T-helper 1 cell treated with Interleukin-12 subunit alpha and Interleukin-12 subunit beta and Interleukin-4 antibody, amounts not matched to agents 30 μg/mL and 1 μg/mL, for 36 hours (primary cell): Measurements from ENCODE around the gene APOL2.
"Not testable (repeated sequence)": the region's sequence is repeated elsewhere in the genome, so short reads cannot be mapped to it uniquely, and the experiment has no call there.

ENCODE experiments used
- H3K27ac Mint-ChIP-seq: one replicate; pipeline ENCODE4 v1.8.0; 2021; ENCODE audit warnings: mild to moderate bottlenecking, mixed read lengths
- H3K27me3 Mint-ChIP-seq: one replicate; pipeline ENCODE4 v1.8.0; 2021; ENCODE audit warnings: low read depth, mixed read lengths
- H3K36me3 Mint-ChIP-seq: one replicate; pipeline ENCODE4 v1.8.0; 2021; ENCODE audit warnings: low read depth, mixed read lengths
- H3K4me1 Mint-ChIP-seq: one replicate; pipeline ENCODE4 v1.8.0; 2021; ENCODE audit warnings: low read depth, mixed read lengths
- H3K4me3 Mint-ChIP-seq: one replicate; pipeline ENCODE4 v1.8.0; 2021; ENCODE audit warnings: mild to moderate bottlenecking, moderate library complexity, mixed read lengths
- H3K9me3 Mint-ChIP-seq: one replicate; pipeline ENCODE4 v1.8.0; 2021; ENCODE audit warnings: mixed read lengths

Gene APOL2

DNA sequence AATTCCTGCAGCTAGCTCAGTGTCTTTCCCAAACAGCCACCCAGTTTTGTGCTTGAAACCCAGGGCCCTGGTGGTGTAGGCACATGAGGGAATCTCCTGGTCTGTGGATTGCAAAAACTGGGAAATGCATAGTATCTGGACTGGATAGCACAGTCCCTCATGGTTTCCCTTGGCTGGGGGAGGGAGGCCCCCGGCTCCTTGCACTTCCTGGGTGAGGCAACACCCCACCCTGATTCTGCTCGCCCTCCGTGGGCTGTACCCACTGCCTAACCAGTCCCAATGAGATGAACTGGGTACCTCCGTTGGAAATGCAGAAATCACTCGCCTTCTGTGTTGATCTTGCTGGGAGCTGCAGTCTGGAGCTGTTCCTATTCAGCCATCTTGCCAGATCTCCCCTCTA is 32.6 kb upstream of the APOL2 start:
- H3K27ac Mint-ChIP-seq, H3K27me3 Mint-ChIP-seq, H3K4me3 Mint-ChIP-seq, H3K9me3 Mint-ChIP-seq: not testable (repeated sequence)
- peaks cover 17% of the 10 kb centered on the region for H3K36me3 Mint-ChIP-seq
- peaks cover 13% of the 10 kb centered on the region for H3K4me1 Mint-ChIP-seq

- H3K4me1 Mint-ChIP-seq, result peaks cover 13% of the 10 kb centered on the region
- not testable (repeated sequence) for H3K27me3 Mint-ChIP-seq, H3K27ac Mint-ChIP-seq, H3K4me3 Mint-ChIP-seq, H3K9me3 Mint-ChIP-seq
- H3K36me3 Mint-ChIP-seq, result peaks cover 22% of the 10 kb centered on the region
These were observed 31.9 kb upstream of the APOL2 start for GRCh38 chr22:36271231-36271630.

- Mint-ChIP-seq H3K9me3 (no peaks in the 10 kb centered on the region), H3K36me3 (peaks cover 37% of the 10 kb centered on the region), H3K4me1 (peaks cover 9% of the 10 kb centered on the region), H3K4me3 (no peak overlapping the region), H3K27ac (no peak overlapping the region), H3K27me3 (no peaks in the 10 kb centered on the region)
These were observed 28.7 kb upstream of the APOL2 start for GRCh38 chr22:36267896-36268485.

DNA sequence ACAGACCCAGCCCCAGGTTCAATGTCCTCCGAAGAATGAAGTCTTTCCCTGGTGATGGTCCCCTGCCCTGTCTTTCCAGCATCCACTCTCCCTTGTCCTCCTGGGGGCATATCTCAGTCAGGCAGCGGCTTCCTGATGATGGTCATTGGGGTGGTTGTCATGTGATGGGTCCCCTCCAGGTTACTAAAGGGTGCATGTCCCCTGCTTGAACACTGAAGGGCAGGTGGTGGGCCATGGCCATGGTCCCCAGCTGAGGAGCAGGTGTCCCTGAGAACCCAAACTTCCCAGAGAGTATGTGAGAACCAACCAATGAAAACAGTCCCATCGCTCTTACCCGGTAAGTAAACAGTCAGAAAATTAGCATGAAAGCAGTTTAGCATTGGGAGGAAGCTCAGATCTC is 27.7 kb upstream of the APOL2 start:
- Mint-ChIP-seq H3K4me3 (no peak overlapping the region), H3K27ac (no peak overlapping the region), H3K27me3 (no peaks in the 10 kb centered on the region), H3K36me3 (peaks cover 45% of the 10 kb centered on the region), H3K4me1 (peaks cover 6% of the 10 kb centered on the region), H3K9me3 (no peaks in the 10 kb centered on the region)

DNA sequence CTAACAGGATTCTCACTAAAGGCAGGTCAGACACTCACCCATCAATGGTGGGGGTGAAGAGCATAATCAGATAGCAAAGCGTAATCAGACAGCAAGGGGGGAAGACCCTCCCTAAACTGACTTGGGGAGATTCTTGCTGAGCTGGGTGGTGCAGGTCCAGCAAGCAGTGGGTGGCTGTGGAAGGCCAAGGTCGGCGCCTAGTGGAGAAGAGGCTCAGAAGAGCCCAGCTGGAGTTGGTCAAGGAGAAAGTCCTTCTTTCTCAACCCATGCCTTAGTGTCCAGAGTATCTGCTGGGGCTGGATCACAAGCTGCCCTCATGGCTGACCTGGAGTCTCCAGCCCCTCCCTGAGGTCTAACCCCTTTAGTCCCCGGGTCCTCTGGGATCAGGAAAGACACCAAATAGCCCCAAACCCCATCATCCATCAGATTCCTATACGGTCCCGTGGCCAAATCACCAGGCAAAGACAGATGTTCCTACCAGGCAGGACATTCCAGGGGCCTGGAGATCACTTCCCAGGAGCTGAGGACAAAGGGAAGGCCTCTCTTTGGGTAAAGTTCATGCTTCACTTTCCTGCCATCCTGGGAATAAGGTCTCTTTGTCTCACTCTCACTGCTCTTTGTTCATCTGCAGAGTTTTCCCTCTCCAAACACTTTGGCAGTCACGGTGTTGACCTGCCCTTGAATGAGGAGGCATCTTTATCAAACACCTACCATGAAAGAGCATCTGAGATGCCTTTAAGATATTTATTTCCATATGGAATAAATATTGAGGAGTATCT is 24.7 kb upstream of the APOL2 start:
- not testable (repeated sequence) for H3K9me3 Mint-ChIP-seq, H3K4me3 Mint-ChIP-seq, H3K27ac Mint-ChIP-seq, H3K27me3 Mint-ChIP-seq
- H3K4me1 Mint-ChIP-seq, result peaks cover 16% of the 10 kb centered on the region
- peaks cover 64% of the 10 kb centered on the region for H3K36me3 Mint-ChIP-seq

DNA sequence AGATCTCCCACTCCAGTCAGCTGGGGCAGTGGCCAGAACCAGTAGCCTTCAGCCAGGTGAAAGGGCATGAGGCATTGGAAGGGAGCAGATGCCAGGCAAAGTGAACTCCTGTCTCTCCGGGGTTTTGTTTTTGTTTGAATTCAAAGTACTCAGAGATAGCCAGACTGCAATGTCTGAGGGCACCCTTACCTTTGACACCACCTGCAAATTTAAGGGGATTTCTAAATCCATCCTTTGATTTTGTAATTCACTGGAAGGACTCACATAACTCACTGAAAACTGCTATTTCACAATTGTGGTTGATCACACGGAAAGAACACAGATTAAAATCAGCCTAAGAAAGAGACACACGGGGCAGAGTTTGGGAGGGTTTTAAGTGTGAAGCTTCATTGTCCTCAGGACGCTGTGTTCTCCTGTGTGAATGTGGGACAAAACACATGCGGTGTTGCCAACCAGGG is 23.9 kb upstream of the APOL2 start:
- Mint-ChIP-seq H3K4me1 (peaks cover 22% of the 10 kb centered on the region), H3K36me3 (peaks cover 66% of the 10 kb centered on the region)
- H3K9me3 Mint-ChIP-seq, H3K27ac Mint-ChIP-seq, H3K4me3 Mint-ChIP-seq, H3K27me3 Mint-ChIP-seq: not testable (repeated sequence)

GRCh38 chr22:36262307-36262706 is 23.0 kb upstream of the APOL2 start:
- peaks cover 28% of the 10 kb centered on the region for H3K4me1 Mint-ChIP-seq
- H3K9me3 Mint-ChIP-seq, H3K4me3 Mint-ChIP-seq, H3K27me3 Mint-ChIP-seq, H3K27ac Mint-ChIP-seq: not testable (repeated sequence)
- peaks cover 68% of the 10 kb centered on the region for H3K36me3 Mint-ChIP-seq

- Mint-ChIP-seq H3K4me1 (peaks cover 33% of the 10 kb centered on the region), H3K36me3 (peaks cover 62% of the 10 kb centered on the region)
- H3K4me3 Mint-ChIP-seq, H3K27ac Mint-ChIP-seq, H3K27me3 Mint-ChIP-seq, H3K9me3 Mint-ChIP-seq: not testable (repeated sequence)
These were observed 22.3 kb upstream of the APOL2 start for GRCh38 chr22:36261675-36262074.

DNA sequence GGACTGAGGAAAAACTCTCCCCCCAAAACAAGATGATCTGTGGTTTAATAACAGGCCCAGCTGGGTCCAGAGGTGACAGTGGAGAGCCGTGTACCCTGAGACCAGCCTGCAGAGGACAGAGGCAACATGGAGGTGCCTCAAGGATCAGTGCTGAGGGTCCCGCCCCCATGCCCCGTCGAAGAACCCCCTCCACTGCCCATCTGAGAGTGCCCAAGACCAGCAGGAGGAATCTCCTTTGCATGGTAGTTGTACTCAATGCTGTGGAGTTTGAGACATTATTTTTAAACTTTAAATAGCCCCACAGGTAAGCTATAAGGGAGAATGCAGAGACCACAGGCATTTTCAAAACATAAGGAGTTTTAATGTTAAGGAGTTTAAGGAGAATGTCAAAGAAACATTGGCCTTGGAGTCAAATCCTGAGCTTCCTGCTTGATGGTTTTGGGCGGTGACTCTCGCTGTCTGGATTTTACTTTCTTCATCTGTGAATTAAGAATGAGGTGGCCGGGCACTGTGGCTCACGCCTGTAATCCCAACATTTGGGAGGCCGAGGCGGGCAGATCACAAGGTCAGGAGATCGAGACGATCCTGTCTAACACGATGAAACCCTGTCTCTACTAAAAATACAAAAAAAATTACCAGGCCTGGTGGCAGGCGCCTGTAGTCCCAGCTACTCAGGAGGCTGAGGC is 20.4 kb upstream of the APOL2 start:
- no peaks in the 10 kb centered on the region for H3K27me3 Mint-ChIP-seq
- peaks cover 48% of the 10 kb centered on the region for H3K4me1 Mint-ChIP-seq
- no peak overlapping the region for H3K4me3 Mint-ChIP-seq
- no peaks in the 10 kb centered on the region for H3K9me3 Mint-ChIP-seq
- peaks cover 61% of the 10 kb centered on the region for H3K36me3 Mint-ChIP-seq
- H3K27ac Mint-ChIP-seq, result peak overlapping the region; percentile 55

- Mint-ChIP-seq H3K36me3 (peaks cover 61% of the 10 kb centered on the region), H3K4me1 (peaks cover 54% of the 10 kb centered on the region), H3K27ac (peak overlapping the region; percentile 89), H3K9me3 (no peaks in the 10 kb centered on the region), H3K4me3 (peak overlapping the region; percentile 61), H3K27me3 (no peaks in the 10 kb centered on the region)
These were observed 19.6 kb upstream of the APOL2 start for GRCh38 chr22:36258701-36259614.

DNA sequence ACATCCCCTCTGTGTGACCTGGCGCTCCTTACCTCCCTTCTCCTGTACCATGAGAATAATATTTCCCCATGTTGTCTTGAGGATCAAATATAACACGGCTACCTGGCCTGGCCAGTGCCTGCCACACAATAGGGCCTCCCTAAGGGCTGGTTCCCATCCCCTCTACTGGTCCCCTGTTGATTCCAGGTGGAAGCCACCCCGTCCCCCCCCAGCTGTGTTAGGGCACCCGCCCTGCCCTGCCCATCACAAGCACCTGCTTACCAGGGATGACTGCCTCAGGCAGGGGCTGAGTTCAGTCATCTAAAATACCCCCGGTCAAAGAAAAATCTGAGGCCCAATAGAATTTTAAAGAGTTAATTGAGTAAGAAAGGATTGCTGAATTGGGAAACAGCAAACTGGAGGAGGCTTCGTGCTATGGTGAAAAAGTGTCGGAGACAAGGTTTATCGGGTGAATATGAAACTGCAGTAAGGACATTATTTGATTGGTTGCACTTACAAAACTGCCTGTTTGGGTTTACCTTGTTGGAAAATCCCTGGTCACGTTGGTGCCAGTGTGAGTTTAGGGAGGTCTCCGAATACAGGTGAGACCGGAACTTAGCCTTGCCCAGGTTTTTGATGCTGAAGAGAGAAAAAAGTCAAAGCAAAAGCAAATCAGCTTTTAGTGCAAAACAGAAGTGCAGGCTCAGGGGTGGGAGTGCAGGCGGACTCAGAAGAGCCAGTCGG is 18.8 kb upstream of the APOL2 start:
- peaks cover 58% of the 10 kb centered on the region for H3K4me1 Mint-ChIP-seq
- H3K9me3 Mint-ChIP-seq, result no peaks in the 10 kb centered on the region
- H3K27me3 Mint-ChIP-seq, result no peaks in the 10 kb centered on the region
- H3K4me3 Mint-ChIP-seq, result peak overlapping the region; percentile 61
- H3K27ac Mint-ChIP-seq, result peak overlapping the region; percentile 89
- peaks cover 61% of the 10 kb centered on the region for H3K36me3 Mint-ChIP-seq

GRCh38 chr22:36257308-36257707 is 18.0 kb upstream of the APOL2 start:
- Mint-ChIP-seq H3K9me3 (no peaks in the 10 kb centered on the region), H3K36me3 (peaks cover 56% of the 10 kb centered on the region), H3K27me3 (no peaks in the 10 kb centered on the region), H3K4me3 (no peak overlapping the region), H3K4me1 (peaks cover 66% of the 10 kb centered on the region), H3K27ac (peak overlapping the region; percentile 32)

DNA sequence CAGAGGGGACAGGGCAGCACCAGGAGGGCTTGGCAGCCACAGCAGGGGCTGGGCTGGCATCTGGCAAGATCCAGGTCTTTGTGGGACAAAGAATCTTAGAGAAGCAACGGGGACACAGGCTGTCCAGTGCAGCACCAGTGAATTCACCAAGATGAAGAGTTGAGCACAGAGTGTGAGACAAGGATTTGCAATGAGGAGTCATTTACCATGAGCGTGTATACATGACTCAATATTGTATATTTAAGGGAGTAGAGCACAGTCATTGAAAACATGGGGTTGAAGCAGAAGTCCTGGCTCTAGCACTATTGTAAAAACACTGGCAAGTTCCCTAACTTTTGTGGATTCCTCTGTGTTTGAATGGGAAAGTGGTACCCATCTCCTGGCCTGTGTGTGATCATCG is 17.2 kb upstream of the APOL2 start:
- Mint-ChIP-seq H3K4me1 (peaks cover 66% of the 10 kb centered on the region), H3K36me3 (peaks cover 50% of the 10 kb centered on the region), H3K4me3 (peak overlapping the region; percentile 63), H3K9me3 (no peaks in the 10 kb centered on the region), H3K27me3 (no peaks in the 10 kb centered on the region), H3K27ac (peak overlapping the region; percentile 32)

- H3K9me3 Mint-ChIP-seq, H3K27me3 Mint-ChIP-seq: not testable (repeated sequence)
- H3K4me1 Mint-ChIP-seq, result peaks cover 64% of the 10 kb centered on the region
- H3K4me3 Mint-ChIP-seq, result peak overlapping the region; percentile 69
- H3K27ac Mint-ChIP-seq, result peak overlapping the region; percentile 60
- H3K36me3 Mint-ChIP-seq, result peaks cover 42% of the 10 kb centered on the region
These were observed 16.2 kb upstream of the APOL2 start for GRCh38 chr22:36255572-36255971.
